H9 (cell line): ENCODE measurements around the gene BBC3. TPM values are rescaled to one million over a fixed set of nuclear protein-coding genes. Genes with fewer than 3 reads are reported as not detected.

Experiments used
- DNase-seq: peaks from one replicate; pipeline ENCODE4 v3.0.0-alpha.2; 2017
- H2AFZ ChIP-seq: one replicate; pipeline ENCODE4 v1.6.1; 2013; ENCODE audit warnings: mild to moderate bottlenecking, low read length, control low read depth, moderate library complexity
- H2AK5ac ChIP-seq: 2 replicates; pipeline ENCODE4 v1.6.1; 2013; ENCODE audit warnings: low read length, control low read depth, mixed read lengths; ENCODE audit not compliant: insufficient read length
- H2BK120ac ChIP-seq: one replicate; pipeline ENCODE4 v1.6.1; 2013; ENCODE audit warnings: low read depth, mild to moderate bottlenecking, low read length, control low read depth, inconsistent platforms; ENCODE audit not compliant: poor library complexity, severe bottlenecking
- H2BK12ac ChIP-seq: 2 replicates; pipeline ENCODE4 v1.6.1; 2013; ENCODE audit warnings: low read length, control low read depth, mixed read lengths, low read depth; ENCODE audit not compliant: insufficient read length
- H2BK15ac ChIP-seq: 2 replicates; pipeline ENCODE4 v1.6.1; 2013; ENCODE audit warnings: low read depth, low read length, control low read depth
- H2BK20ac ChIP-seq: one replicate; pipeline ENCODE4 v1.6.1; 2013; ENCODE audit warnings: low read depth, mild to moderate bottlenecking, low read length, control low read depth, inconsistent platforms; ENCODE audit not compliant: poor library complexity, severe bottlenecking
- H2BK5ac ChIP-seq: 2 replicates; pipeline ENCODE4 v1.6.1; 2013; ENCODE audit warnings: low read length, control low read depth, mixed read lengths; ENCODE audit not compliant: insufficient read length
- H3K14ac ChIP-seq: 2 replicates; pipeline ENCODE4 v1.6.1; 2013; ENCODE audit warnings: low read length, control low read depth; ENCODE audit not compliant: insufficient read depth
- H3K18ac ChIP-seq: 2 replicates; pipeline ENCODE4 v1.6.1; 2013; ENCODE audit warnings: low read depth, mild to moderate bottlenecking, mixed read lengths, low read length, control low read depth; ENCODE audit not compliant: insufficient read length
- H3K23ac ChIP-seq: 2 replicates; pipeline ENCODE4 v1.6.1; 2013; ENCODE audit warnings: low read length, control low read depth, mixed read lengths, low read depth; ENCODE audit not compliant: insufficient read length
- H3K23me2 ChIP-seq: 2 replicates; pipeline ENCODE4 v1.6.1; 2013; ENCODE audit warnings: low read depth, mild to moderate bottlenecking, mixed read lengths, low read length, control low read depth; ENCODE audit not compliant: insufficient read length, poor library complexity, severe bottlenecking
- H3K27ac ChIP-seq: 2 replicates; pipeline ENCODE4 v1.5.1; 2013; ENCODE audit warnings: low read length, control low read depth, mixed read lengths, low read depth; ENCODE audit not compliant: insufficient read length
- H3K27me3 ChIP-seq: 2 replicates; pipeline ENCODE4 v1.6.1; 2013; ENCODE audit warnings: low read length, control low read depth, inconsistent platforms; ENCODE audit not compliant: insufficient read depth
- H3K4ac ChIP-seq: 2 replicates; pipeline ENCODE4 v1.6.1; 2013; ENCODE audit warnings: low read depth, mild to moderate bottlenecking, control low read depth, inconsistent platforms, low read length, moderate library complexity
- H3K4me1 ChIP-seq: 2 replicates; pipeline ENCODE4 v1.6.1; 2013; ENCODE audit warnings: low read length, control low read depth, inconsistent platforms; ENCODE audit not compliant: insufficient read depth
- H3K4me2 ChIP-seq: 2 replicates; pipeline ENCODE4 v1.6.1; 2013; ENCODE audit warnings: low read length, control low read depth, mixed read lengths; ENCODE audit not compliant: insufficient read length, insufficient read depth
- H3K56ac ChIP-seq: 2 replicates; pipeline ENCODE4 v1.6.1; 2013; ENCODE audit warnings: low read depth, mild to moderate bottlenecking, mixed read lengths, low read length, control low read depth; ENCODE audit not compliant: insufficient read length
- H3K79me1 ChIP-seq: 2 replicates; pipeline ENCODE4 v1.6.1; 2013; ENCODE audit warnings: low read depth, mild to moderate bottlenecking, moderate library complexity, low read length, control low read depth, inconsistent platforms; ENCODE audit not compliant: insufficient read depth, poor library complexity, severe bottlenecking
- H3K79me2 ChIP-seq: 2 replicates; pipeline ENCODE4 v1.6.1; 2013; ENCODE audit warnings: low read length, control low read depth, inconsistent platforms; ENCODE audit not compliant: insufficient read depth
- H3K9ac ChIP-seq: 2 replicates; pipeline ENCODE4 v1.6.1; 2013; ENCODE audit warnings: low read length, control low read depth, mixed read lengths; ENCODE audit not compliant: insufficient read length; ENCODE audit errors: extremely low read depth
- H3K9me3 ChIP-seq: one replicate; pipeline ENCODE4 v1.6.1; 2013; ENCODE audit warnings: low read depth, low read length, inconsistent platforms; ENCODE audit not compliant: control insufficient read depth
- H3T11ph ChIP-seq: one replicate; pipeline ENCODE4 v1.6.1; 2013; ENCODE audit warnings: mild to moderate bottlenecking, low read length, control low read depth, inconsistent platforms
- H4K20me1 ChIP-seq: one replicate; pipeline ENCODE4 v1.6.1; 2013; ENCODE audit not compliant: control insufficient read depth, insufficient read length, insufficient read depth
- H4K5ac ChIP-seq: 2 replicates; pipeline ENCODE4 v1.6.1; 2013; ENCODE audit warnings: low read depth, mild to moderate bottlenecking, mixed read lengths, low read length, control low read depth; ENCODE audit not compliant: insufficient read length
- H4K8ac ChIP-seq: replicated peaks from 2 replicates; pipeline ENCODE4 v1.6.1; 2013; ENCODE audit warnings: low read length, control low read depth, mixed read lengths, low read depth; ENCODE audit not compliant: insufficient read length
- H4K91ac ChIP-seq: 2 replicates; pipeline ENCODE4 v1.6.1; 2013; ENCODE audit warnings: low read depth, mild to moderate bottlenecking, moderate library complexity, mixed read lengths, low read length, control low read depth; ENCODE audit not compliant: insufficient read length
- H3K27ac Mint-ChIP-seq, 3 experiments: 2 replicates in 2 of 3; 3 replicates in 1 of 3; pipeline ENCODE4 v1.8.0; 2020 to 2021; ENCODE audit warnings: mixed read lengths in 3 of 3, mild to moderate bottlenecking in 1 of 3, moderate library complexity in 1 of 3
- H3K27me3 Mint-ChIP-seq: 2 replicates; pipeline ENCODE4 v1.8.0; 2021; ENCODE audit warnings: low read depth, mild to moderate bottlenecking, moderate library complexity, mixed read lengths
- H3K36me3 Mint-ChIP-seq, 3 experiments: 2 replicates in 2 of 3; 3 replicates in 1 of 3; pipeline ENCODE4 v1.8.0; 2020 to 2021; ENCODE audit warnings: low read depth in 3 of 3, mixed read lengths in 3 of 3; ENCODE audit not compliant: insufficient read depth in 1 of 3
- H3K4me1 Mint-ChIP-seq, 2 experiments: 2 replicates each; pipeline ENCODE4 v1.8.0; 2020; ENCODE audit warnings: mixed read lengths in 2 of 2
- H3K4me3 Mint-ChIP-seq, 2 experiments: 2 replicates in 1 of 2; 3 replicates in 1 of 2; pipeline ENCODE4 v1.8.0; 2020 to 2021; ENCODE audit warnings: mild to moderate bottlenecking in 2 of 2, mixed read lengths in 2 of 2, moderate library complexity in 1 of 2
- H3K9me3 Mint-ChIP-seq, 2 experiments: 2 replicates in 1 of 2; 3 replicates in 1 of 2; pipeline ENCODE4 v1.8.0; 2020; ENCODE audit warnings: mild to moderate bottlenecking in 2 of 2, mixed read lengths in 2 of 2, moderate library complexity in 1 of 2
- CTCF ChIP-seq: fragments of 200-600 bp; sonication (generic); conservative IDR thresholded peaks from 3 replicates; pipeline ENCODE4 v1.8.0; 2021; ENCODE audit warnings: antibody characterized with exemption, mild to moderate bottlenecking
- WGBS: extraction: QIAGEN DNeasy Blood & Tissue Kit; methylation state at CpG from one replicate; pipeline ENCODE4 v1.1.7; 2013; ENCODE audit warnings: missing lambda C conversion rate, low lambda C conversion rate, mixed read lengths; ENCODE audit not compliant: insufficient read length; ENCODE audit errors: extremely low coverage; 5-methylcytosine and 5-hydroxymethylcytosine counted together
- total RNA-seq: library from RNA; stranded (reverse); gene quantifications from 2 replicates; pipeline ENCODE4 v1.2.1, GENCODE V29; 2021

The BBC3 gene
- total RNA-seq, 1 experiment from 2014 or later, result 23.2 TPM

DNA sequence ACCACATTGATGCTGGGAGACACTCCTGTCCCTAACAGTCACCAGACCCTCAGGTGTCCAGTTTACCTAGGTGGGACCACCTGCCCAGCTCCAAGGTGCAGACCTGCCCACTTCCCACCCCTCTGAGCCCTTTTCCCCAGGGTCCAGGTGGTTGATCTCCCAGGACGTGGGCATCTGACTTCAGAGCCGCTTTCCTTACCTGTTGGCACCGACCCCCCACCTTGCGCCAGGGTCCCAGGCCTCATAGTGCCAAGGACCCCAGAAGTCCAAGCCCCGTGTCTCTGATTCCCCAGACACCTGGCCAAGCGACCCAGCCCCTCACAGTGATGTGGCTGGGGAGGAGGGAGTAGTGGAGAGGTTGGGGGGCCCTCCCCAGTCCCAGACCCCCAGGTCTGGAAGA is 9.6 kb upstream of the BBC3 start:
- Histone ChIP-seq H3K4ac (no peak overlapping the region), H3K9me3 (no peaks in the 10 kb centered on the region), H2AFZ (no peak overlapping the region), H3K23me2 (peaks cover 14% of the 10 kb centered on the region), H3K27ac (no peak overlapping the region), H2BK20ac (no peak overlapping the region), H4K5ac (no peak overlapping the region), H3K14ac (peak overlapping the region; percentile 33; the same call in 1 of the 2 replicates), H2AK5ac (no peak overlapping the region), H3K4me1 (peaks cover 3% of the 10 kb centered on the region; the same call in 1 of the 2 replicates), H4K8ac (no peak overlapping the region), H4K91ac (no peak overlapping the region), H3K56ac (no peak overlapping the region), H2BK5ac (no peak overlapping the region), H2BK12ac (no peak overlapping the region), H3K4me2 (no peak overlapping the region), H3K79me2 (no peaks in the 10 kb centered on the region), H3K79me1 (no peaks in the 10 kb centered on the region), H3T11ph (no peak overlapping the region), H2BK120ac (no peak overlapping the region), H4K20me1 (no peaks in the 10 kb centered on the region), H3K9ac (no peak overlapping the region), H3K23ac (no peak overlapping the region), H3K27me3 (peaks cover 2% of the 10 kb centered on the region; the same call in 1 of the 2 replicates), H2BK15ac (no peak overlapping the region), H3K18ac (no peak overlapping the region)
- Mint-ChIP-seq H3K4me1 (peaks cover 17 to 25% of the 10 kb centered on the region in 2 experiments), H3K9me3 (peaks cover 0 to 3% of the 10 kb centered on the region in 2 experiments; a peak in 2 of 5 replicates), H3K27me3 (peaks cover 28% of the 10 kb centered on the region), H3K36me3 (no peaks in the 10 kb centered on the region; a peak in 1 of 7 replicates), H3K4me3 (peak overlapping the region; percentile 27 to 69), H3K27ac (no peak overlapping the region)
- no peak for DNase-seq
- no peak for TF ChIP-seq CTCF
- WGBS, result no CpG with 5 or more reads among the region's 6 CpGs
